K562 (cell line): ENCODE results near the gene SMIM41. TPM values are rescaled to one million over a fixed set of nuclear protein-coding genes. Genes with fewer than 3 reads are reported as not detected.
A peak's percentile ranks its signal among the peaks of the same experiment; 100 is the strongest.

Experiments
- ATAC-seq: fragments of 200-7000 bp; cut with Tn5 transposase; 3 replicates; pipeline ENCODE4 v1.9.1; 2020; ENCODE audit warnings: moderate library complexity
- BruUV-seq: library from RNA; stranded (reverse); fragments of 400-500 nt; replicated peaks from 2 replicates; lab custom pipeline; 2021; lab: Mats Ljungman, UMichigan
- CTCF ChIA-PET: fragments of 300-600 bp; formaldehyde crosslinking; extraction: SDS; loops from one replicate; lab custom pipeline; 2021; ENCODE audit warnings: low intra/inter-chr PET ratio; lab: Yijun Ruan, JAX
- POLR2A ChIA-PET: fragments of 300-600, 350-650 bp; sonication (Branson Sonifier 250); formaldehyde crosslinking; extraction: SDS; loops from one replicate; lab custom pipeline; 2021; ENCODE audit warnings: antibody characterized with exemption, inconsistent platforms; lab: Yijun Ruan, JAX
- DNase-seq, 4 experiments: peaks; one replicate each; pipeline versions ENCODE4 v3.0.0 to v3.0.0-alpha.2; 2011 to 2018; ENCODE audit warnings: low spot score in 3 of 4, mixed read lengths in 3 of 4; ENCODE audit errors: extremely low read depth in 1 of 4
- FAIRE-seq: peaks from 2 replicates; lab custom pipeline; 2011; peaks lifted over from hg19 to GRCh38; lab: Jason Lieb, UNC
- H2AFZ ChIP-seq: 2 replicates; pipeline ENCODE4 v1.6.0; 2011; ENCODE audit warnings: low read depth, low read length, control low read depth, inconsistent platforms
- H3K27ac ChIP-seq: fragments of 200-600 bp; 3 replicates; pipeline ENCODE4 v1.8.0; 2011; ENCODE audit warnings: low read depth, mild to moderate bottlenecking, control low read depth, inconsistent platforms, low read length, moderate library complexity, mixed read lengths; ENCODE audit errors: extremely low read depth
- H3K27me3 ChIP-seq, 2 experiments: fragments of 300-600 bp in 1 of 2; 2 replicates in 1 of 2; 3 replicates in 1 of 2; pipeline versions ENCODE4 v1.6.0 to v1.8.0; 2011; ENCODE audit warnings: inconsistent platforms in 2 of 2, low read length in 2 of 2, mild to moderate bottlenecking in 1 of 2, mixed read lengths in 1 of 2, moderate library complexity in 1 of 2; ENCODE audit not compliant: control insufficient read depth in 2 of 2, insufficient read depth in 2 of 2
- H3K36me3 ChIP-seq: fragments of 300-600 bp; 3 replicates; pipeline ENCODE4 v1.8.0; 2011; ENCODE audit warnings: mild to moderate bottlenecking, low read length, inconsistent platforms; ENCODE audit not compliant: control insufficient read depth, insufficient read depth
- H3K4me1 ChIP-seq, 2 experiments: fragments of 200-600 bp in 1 of 2; replicated peaks in 1 of 2; 2 replicates in 1 of 2; 3 replicates in 1 of 2; pipeline versions ENCODE4 v1.5.1 to v1.8.0; 2011; ENCODE audit warnings: inconsistent platforms in 2 of 2, low read length in 2 of 2, mild to moderate bottlenecking in 1 of 2, mixed read lengths in 1 of 2, moderate library complexity in 1 of 2; ENCODE audit not compliant: control insufficient read depth in 2 of 2, insufficient read depth in 2 of 2
- H3K4me2 ChIP-seq: 2 replicates; pipeline ENCODE4 v1.6.1; 2011; ENCODE audit warnings: low read length, control low read depth, inconsistent platforms, mixed read lengths; ENCODE audit not compliant: insufficient read depth
- H3K4me3 ChIP-seq: fragments of 200-600 bp; sonication (generic), shearing (Covaris generic); 2 replicates; pipeline ENCODE4 v1.5.1; 2016; ENCODE audit warnings: control low read depth, inconsistent platforms
- H3K79me2 ChIP-seq: fragments of 200-600 bp; 3 replicates; pipeline ENCODE4 v1.8.0; 2011; ENCODE audit warnings: low read length, inconsistent platforms; ENCODE audit not compliant: control insufficient read depth, insufficient read depth
- H3K9ac ChIP-seq, 2 experiments: 2 replicates each; pipeline versions ENCODE4 v1.6.0 to v1.6.1; 2011; ENCODE audit warnings: low read depth in 2 of 2, low read length in 2 of 2, control low read depth in 1 of 2, inconsistent platforms in 1 of 2, mild to moderate bottlenecking in 1 of 2, mixed read lengths in 1 of 2; ENCODE audit not compliant: insufficient read depth in 1 of 2
- H3K9me1 ChIP-seq: one replicate; pipeline ENCODE4 v1.6.0; 2011; ENCODE audit warnings: inconsistent platforms, mild to moderate bottlenecking, low read length, moderate library complexity; ENCODE audit not compliant: control insufficient read depth, insufficient read depth
- H3K9me3 ChIP-seq: replicated peaks from 2 replicates; pipeline ENCODE4 v1.5.1; 2011; ENCODE audit warnings: low read depth, low read length, inconsistent platforms; ENCODE audit not compliant: control insufficient read depth, insufficient read depth
- H4K20me1 ChIP-seq: replicated peaks from 2 replicates; pipeline ENCODE4 v1.6.1; 2011; ENCODE audit warnings: low read length, inconsistent platforms, mixed read lengths; ENCODE audit not compliant: control insufficient read depth, insufficient read depth
- CLOCK ChIP-seq: fragments of 250-450 bp; sonication (Bioruptor Pico); IDR thresholded peaks from 2 replicates; pipeline ENCODE4 v1.4.0; 2020; ENCODE audit warnings: mild to moderate bottlenecking, moderate library complexity, borderline replicate concordance
- GABPB2 ChIP-seq: fragments of 250-450 bp; sonication (Bioruptor Pico); conservative IDR thresholded peaks from 2 replicates; pipeline ENCODE4 v1.5.1; 2021; ENCODE audit warnings: mild to moderate bottlenecking
- NFATC3 ChIP-seq: fragments of 450-650 bp; IDR thresholded peaks from 2 replicates; pipeline ENCODE4 v1.6.1; 2017; ENCODE audit warnings: mild to moderate bottlenecking
- ZNF318 ChIP-seq, 2 experiments: fragments of 450-650 bp; IDR thresholded peaks; 2 replicates each; pipeline ENCODE4 v1.6.1; 2016; ENCODE audit warnings: mild to moderate bottlenecking in 2 of 2, borderline replicate concordance in 1 of 2, low read depth in 1 of 2, moderate library complexity in 1 of 2
- WGBS: fragments of 100-300 bp; shearing (Covaris generic); methylation state at CpG from one replicate; pipeline ENCODE4 v1.1.6; 2016; ENCODE audit warnings: low coverage, mixed read lengths; ENCODE audit not compliant: insufficient coverage; ENCODE audit errors: missing lambda C conversion rate; 5-methylcytosine and 5-hydroxymethylcytosine counted together
- in situ Hi-C: fragments of 300-500 bp; cut with MboI; formaldehyde crosslinking; loops from 4 replicates; pipeline ENCODE4 v1.15.0; 2018; ENCODE audit warnings: inconsistent platforms, mixed read lengths
- intact Hi-C: fragments of 100-400 bp; cut with micrococcal nuclease; formaldehyde crosslinking; loops from 2 replicates; pipeline ENCODE4 v1.14.2; 2022
- polyA plus RNA-seq, 8 experiments: library from polyadenylated mRNA; depleted of rRNA in 4 of 8; stranded (reverse) in 5 of 8; unstranded in 3 of 8; fragments of >200 nt; fragmentation: Nextera tagmentation in 2 of 8; fragmentation: Illumina TruSeq in 1 of 8; extraction: Ambion mirVana in 2 of 8; extraction: Trizol in 1 of 8; gene quantifications; 2 replicates each; pipeline versions ENCODE4 v1.2.1 to v1.2.3, GENCODE V29; 2011 to 2014; ENCODE audit warnings: inconsistent platforms in 1 of 8, missing spikeins in 1 of 8
- total RNA-seq, 7 experiments: library from RNA; depleted of rRNA in 6 of 7; stranded (reverse); fragments of >200 nt in 6 of 7; fragmentation: Illumina TruSeq in 2 of 7; extraction: Trizol in 2 of 7; gene quantifications; 2 replicates each; pipeline versions ENCODE4 v1.2.1 to v1.2.3, GENCODE V29; 2011 to 2021; ENCODE audit warnings: low replicate concordance in 1 of 7

Gene SMIM41
- total and polyA plus RNA-seq, 9 of the 15 experiments (the other 6 are each of a cell fraction or from before 2014, with no cell fraction given): not detected

GRCh38 chr12:52123487-52124186 is 44.1 kb downstream of the SMIM41 start:
- H3K27ac ChIP-seq: no peak overlapping the region
- intact Hi-C loops: loop anchor here (5.0 kb wide), 1 partner anchor 41 kb away; no protein-coding TSS in a partner anchor
- H2AFZ ChIP-seq: no peak overlapping the region
- no peak overlapping the region for H3K4me3 ChIP-seq
- DNase-seq: peak in 1 of 4 experiments; percentile 5
- peaks cover 14% of the 10 kb centered on the region in 2 experiments; a peak in 3 of 5 replicates for H3K4me1 ChIP-seq
- no peaks in the 10 kb centered on the region for H3K79me2 ChIP-seq
- peaks cover 2% of the 10 kb centered on the region for H3K9me1 ChIP-seq
- POLR2A ChIA-PET: interaction anchor here (0.6 kb wide), 2 partner anchors 22 to 35 kb away, joined by 3 to 5 read pairs; no protein-coding TSS in a partner anchor
- peaks cover 26 to 59% of the 10 kb centered on the region in 2 experiments; a peak in 4 of 5 replicates for H3K27me3 ChIP-seq
- no peaks in the 10 kb centered on the region; the same call in 1 of the 2 replicates for H4K20me1 ChIP-seq
- H3K4me2 ChIP-seq: no peak overlapping the region
- BruUV-seq: no TSS peak
- no peaks in the 10 kb centered on the region for H3K36me3 ChIP-seq
- CTCF ChIA-PET: interaction anchor here (3.2 kb wide), 1 partner anchor 98 kb away, joined by 32 read pairs; no protein-coding TSS in a partner anchor
- in situ Hi-C loops: loop anchor here (5.0 kb wide), 1 partner anchor 96 kb away; no protein-coding TSS in a partner anchor
- no peak overlapping the region for H3K9ac ChIP-seq
- WGBS: 7% methylated on average over 7 of the region's 8 CpGs
- no peak for FAIRE-seq
- no peaks in the 10 kb centered on the region for H3K9me3 ChIP-seq
- ATAC-seq: no peak
- TF ChIP-seq NFATC3 (no peak), GABPB2 (CRISPR knock-in tag) (no peak), CLOCK (no peak), ZNF318 (IDR thresholded peaks at IDR 0.05; ENCODE audit: borderline replicate concordance in 1 of 2, low read depth in 1 of 2) (no peak)
